Stimulated activated naive CD8-positive, alpha-beta T cell treated with anti-CD3 and anti-CD28 coated beads, Interleukin-15, Interleukin-2, amounts not matched to agents 100 ng/mL and 50 ng/mL, for 24 hours (primary cell): Measurements from ENCODE around the gene SHROOM3.
"Not testable (repeated sequence)": the region's sequence is repeated elsewhere in the genome, so short reads cannot be mapped to it uniquely, and the experiment has no call there.

Experiments used
- H3K27ac Mint-ChIP-seq: one replicate; pipeline ENCODE4 v1.8.0; 2021; ENCODE audit warnings: mild to moderate bottlenecking, mixed read lengths
- H3K27me3 Mint-ChIP-seq: one replicate; pipeline ENCODE4 v1.8.0; 2021; ENCODE audit warnings: mixed read lengths
- H3K36me3 Mint-ChIP-seq: one replicate; pipeline ENCODE4 v1.8.0; 2021; ENCODE audit warnings: low read depth, mixed read lengths
- H3K4me1 Mint-ChIP-seq: one replicate; pipeline ENCODE4 v1.8.0; 2021; ENCODE audit warnings: low read depth, mixed read lengths
- H3K4me3 Mint-ChIP-seq: one replicate; pipeline ENCODE4 v1.8.0; 2021; ENCODE audit warnings: mild to moderate bottlenecking, mixed read lengths
- H3K9me3 Mint-ChIP-seq: one replicate; pipeline ENCODE4 v1.8.0; 2021; ENCODE audit warnings: mixed read lengths

Gene SHROOM3

GRCh38 chr4:76430519-76431388 is 4.3 kb upstream of the SHROOM3 start:
- Mint-ChIP-seq H3K36me3 (no peaks in the 10 kb centered on the region), H3K27me3 (peaks cover 28% of the 10 kb centered on the region), H3K4me3 (no peak overlapping the region), H3K9me3 (no peaks in the 10 kb centered on the region), H3K4me1 (peaks cover 10% of the 10 kb centered on the region), H3K27ac (no peak overlapping the region)

- peaks cover 10% of the 10 kb centered on the region for H3K4me1 Mint-ChIP-seq
- H3K4me3 Mint-ChIP-seq = no peak overlapping the region
- H3K27me3 Mint-ChIP-seq = peaks cover 59% of the 10 kb centered on the region
- H3K9me3 Mint-ChIP-seq = no peaks in the 10 kb centered on the region
- H3K36me3 Mint-ChIP-seq = no peaks in the 10 kb centered on the region
- H3K27ac Mint-ChIP-seq = no peak overlapping the region
Observed at GRCh38 chr4:76435528-76436319, 695 bp downstream of the SHROOM3 start.

GRCh38 chr4:76439491-76439890 is 4.5 kb downstream of the SHROOM3 start:
- no peaks in the 10 kb centered on the region for H3K36me3 Mint-ChIP-seq

GRCh38 chr4:76441881-76442280 is 6.9 kb downstream of the SHROOM3 start:
- Mint-ChIP-seq H3K4me3 (no peak overlapping the region), H3K4me1 (no peaks in the 10 kb centered on the region), H3K27ac (no peak overlapping the region), H3K36me3 (no peaks in the 10 kb centered on the region), H3K27me3 (peaks cover 29% of the 10 kb centered on the region), H3K9me3 (no peaks in the 10 kb centered on the region)

More at GRCh38 chr4:76439491-76439890, 4.5 kb downstream of the SHROOM3 start:
- H3K4me1 Mint-ChIP-seq = peaks cover 10% of the 10 kb centered on the region
- H3K27me3 Mint-ChIP-seq = peaks cover 52% of the 10 kb centered on the region
- H3K4me3 Mint-ChIP-seq = no peak overlapping the region
- H3K9me3 Mint-ChIP-seq = no peaks in the 10 kb centered on the region
- H3K27ac Mint-ChIP-seq = no peak overlapping the region

- no peaks in the 10 kb centered on the region for H3K9me3 Mint-ChIP-seq
- H3K36me3 Mint-ChIP-seq = no peaks in the 10 kb centered on the region
- no peak overlapping the region for H3K27ac Mint-ChIP-seq
- no peak overlapping the region for H3K4me3 Mint-ChIP-seq
- H3K27me3 Mint-ChIP-seq = peaks cover 20% of the 10 kb centered on the region
- no peaks in the 10 kb centered on the region for H3K4me1 Mint-ChIP-seq
Observed at GRCh38 chr4:76442807-76443206, 7.8 kb downstream of the SHROOM3 start.

- H3K4me3 Mint-ChIP-seq = no peak overlapping the region
- no peak overlapping the region for H3K27ac Mint-ChIP-seq
- H3K4me1 Mint-ChIP-seq = no peaks in the 10 kb centered on the region
- peaks cover 17% of the 10 kb centered on the region for H3K27me3 Mint-ChIP-seq
- H3K9me3 Mint-ChIP-seq = no peaks in the 10 kb centered on the region
- H3K36me3 Mint-ChIP-seq = no peaks in the 10 kb centered on the region
Observed at GRCh38 chr4:76443376-76443775, 8.3 kb downstream of the SHROOM3 start.

GRCh38 chr4:76445911-76446310 is 10.9 kb downstream of the SHROOM3 start:
- no peaks in the 10 kb centered on the region for H3K9me3 Mint-ChIP-seq
- H3K27ac Mint-ChIP-seq = no peak overlapping the region
- peaks cover 12% of the 10 kb centered on the region for H3K27me3 Mint-ChIP-seq
- H3K4me1 Mint-ChIP-seq = no peaks in the 10 kb centered on the region
- H3K36me3 Mint-ChIP-seq = no peaks in the 10 kb centered on the region
- no peak overlapping the region for H3K4me3 Mint-ChIP-seq

- H3K27me3 Mint-ChIP-seq = peaks cover 21% of the 10 kb centered on the region
- H3K4me3 Mint-ChIP-seq = no peak overlapping the region
- H3K9me3 Mint-ChIP-seq = no peaks in the 10 kb centered on the region
- H3K36me3 Mint-ChIP-seq = no peaks in the 10 kb centered on the region
- no peaks in the 10 kb centered on the region for H3K4me1 Mint-ChIP-seq
- H3K27ac Mint-ChIP-seq = no peak overlapping the region
Observed at GRCh38 chr4:76447393-76447851, 12.4 kb downstream of the SHROOM3 start.

- Mint-ChIP-seq H3K4me3 (no peak overlapping the region), H3K4me1 (no peaks in the 10 kb centered on the region), H3K27ac (no peak overlapping the region), H3K9me3 (no peaks in the 10 kb centered on the region), H3K36me3 (no peaks in the 10 kb centered on the region), H3K27me3 (peaks cover 19% of the 10 kb centered on the region)
Observed at GRCh38 chr4:76448211-76448610, 13.2 kb downstream of the SHROOM3 start.

GRCh38 chr4:76449362-76449767 is 14.3 kb downstream of the SHROOM3 start:
- H3K4me3 Mint-ChIP-seq = no peak overlapping the region
- no peaks in the 10 kb centered on the region for H3K36me3 Mint-ChIP-seq
- no peak overlapping the region for H3K27ac Mint-ChIP-seq
- no peaks in the 10 kb centered on the region for H3K9me3 Mint-ChIP-seq
- H3K4me1 Mint-ChIP-seq = no peaks in the 10 kb centered on the region
- H3K27me3 Mint-ChIP-seq = peaks cover 19% of the 10 kb centered on the region

GRCh38 chr4:76449833-76450232 is 14.8 kb downstream of the SHROOM3 start:
- no peak overlapping the region for H3K27ac Mint-ChIP-seq
- H3K4me1 Mint-ChIP-seq = no peaks in the 10 kb centered on the region
- H3K36me3 Mint-ChIP-seq = no peaks in the 10 kb centered on the region

GRCh38 chr4:76453232-76453631 is 18.2 kb downstream of the SHROOM3 start:
- Mint-ChIP-seq H3K36me3 (no peaks in the 10 kb centered on the region), H3K9me3 (no peaks in the 10 kb centered on the region), H3K27me3 (peaks cover 19% of the 10 kb centered on the region), H3K4me1 (no peaks in the 10 kb centered on the region), H3K4me3 (no peak overlapping the region), H3K27ac (no peak overlapping the region)

More at GRCh38 chr4:76449833-76450232, 14.8 kb downstream of the SHROOM3 start:
- H3K4me3 Mint-ChIP-seq = no peak overlapping the region
- no peaks in the 10 kb centered on the region for H3K9me3 Mint-ChIP-seq
- H3K27me3 Mint-ChIP-seq = peaks cover 19% of the 10 kb centered on the region

GRCh38 chr4:76454073-76454472 is 19.0 kb downstream of the SHROOM3 start:
- peaks cover 16% of the 10 kb centered on the region for H3K27me3 Mint-ChIP-seq
- not testable (repeated sequence) for H3K27ac Mint-ChIP-seq, H3K4me1 Mint-ChIP-seq, H3K9me3 Mint-ChIP-seq, H3K4me3 Mint-ChIP-seq, H3K36me3 Mint-ChIP-seq

GRCh38 chr4:76457885-76458284 is 22.9 kb downstream of the SHROOM3 start:
- Mint-ChIP-seq H3K4me1 (no peaks in the 10 kb centered on the region), H3K9me3 (peaks cover 3% of the 10 kb centered on the region)

GRCh38 chr4:76458297-76458696 is 23.3 kb downstream of the SHROOM3 start:
- no peak overlapping the region for H3K4me3 Mint-ChIP-seq
- H3K36me3 Mint-ChIP-seq = no peaks in the 10 kb centered on the region
- H3K9me3 Mint-ChIP-seq = peaks cover 7% of the 10 kb centered on the region
- H3K27me3 Mint-ChIP-seq = peaks cover 6% of the 10 kb centered on the region
- H3K4me1 Mint-ChIP-seq = no peaks in the 10 kb centered on the region
- H3K27ac Mint-ChIP-seq = no peak overlapping the region

More at GRCh38 chr4:76457885-76458284, 22.9 kb downstream of the SHROOM3 start:
- Mint-ChIP-seq H3K36me3 (no peaks in the 10 kb centered on the region), H3K27me3 (peaks cover 6% of the 10 kb centered on the region), H3K4me3 (no peak overlapping the region), H3K27ac (no peak overlapping the region)
